BLaER1 treated with 17β-estradiol and CSF1 and Interleukin-3, amounts not matched to agents 10 nM and 100 nM (cell line): ENCODE data around the gene TBL1X.
A peak's percentile ranks its signal among the peaks of the same experiment; 100 is the strongest.

ENCODE experiments used
- H3K27ac ChIP-seq, 11 experiments: shearing (Covaris generic); formaldehyde crosslinking; 2 replicates each; pipeline ENCODE4 v1.8.1; 2022
- H3K27me3 ChIP-seq, 11 experiments: shearing (Covaris generic); formaldehyde crosslinking; 2 replicates each; pipeline ENCODE4 v1.8.1; 2022
- H3K36me3 ChIP-seq, 11 experiments: shearing (Covaris generic); formaldehyde crosslinking; 2 replicates each; pipeline ENCODE4 v1.8.1; 2022
- H3K4me1 ChIP-seq, 10 experiments: shearing (Covaris generic); formaldehyde crosslinking; 2 replicates each; pipeline ENCODE4 v1.8.1; 2022
- H3K4me2 ChIP-seq, 11 experiments: shearing (Covaris generic); formaldehyde crosslinking; 2 replicates each; pipeline ENCODE4 v1.8.1; 2022
- H3K4me3 ChIP-seq, 10 experiments: shearing (Covaris generic); formaldehyde crosslinking; 2 replicates each; pipeline ENCODE4 v1.8.1; 2022
- H3K9ac ChIP-seq, 11 experiments: shearing (Covaris generic); formaldehyde crosslinking; 2 replicates each; pipeline ENCODE4 v1.8.1; 2022
- H3K9me3 ChIP-seq, 11 experiments: shearing (Covaris generic); formaldehyde crosslinking; replicated peaks in 1 of 11; 2 replicates each; pipeline ENCODE4 v1.8.1; 2022
- H4K20me1 ChIP-seq, 11 experiments: shearing (Covaris generic); formaldehyde crosslinking; 2 replicates each; pipeline ENCODE4 v1.8.1; 2022
- Cebpa-rat ChIP-seq, 11 experiments: shearing (Covaris generic); IDR thresholded peaks; 2 replicates each; pipeline ENCODE4 v1.8.1; 2022

Gene TBL1X

DNA sequence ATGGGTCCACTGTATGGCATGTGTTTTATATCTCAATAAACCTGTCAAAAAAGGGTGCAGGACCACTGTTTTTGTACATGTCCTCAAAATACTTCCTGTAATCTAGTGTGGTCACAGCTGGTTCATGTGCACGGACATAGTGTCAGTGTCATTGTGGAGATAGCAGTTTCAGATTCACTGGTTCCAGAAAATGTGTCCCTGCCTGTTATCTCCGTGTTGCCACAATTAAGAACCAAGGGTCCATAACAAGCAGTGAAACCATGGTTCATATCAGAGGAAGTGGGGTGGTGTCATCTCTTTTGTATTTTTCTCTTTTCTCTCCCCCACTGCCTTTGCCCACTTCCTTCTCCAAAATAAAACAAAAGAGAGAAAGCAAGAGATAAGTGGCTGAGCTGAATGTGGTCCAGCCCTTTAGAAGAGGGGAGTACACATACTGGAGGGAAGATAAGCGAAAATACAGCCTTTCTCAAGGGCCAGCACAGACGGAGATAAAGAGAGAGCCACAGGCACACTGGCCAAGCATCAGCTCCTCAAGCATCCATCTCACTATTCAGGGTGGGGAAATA lies 51.2 kb downstream of the TBL1X start:
- Histone ChIP-seq H3K27ac (peak overlapping the region in 9 of 11 experiments; percentile 9 to 65 (median 34); a peak in 14 of 22 replicates), H3K9ac (peak overlapping the region in 3 of 11 experiments; percentile 15 to 35 (median 22); a peak in 5 of 22 replicates), H4K20me1 (peaks cover 69 to 100% (median 90%) of the 10 kb centered on the region in 11 experiments; a peak in 21 of 22 replicates), H3K27me3 (no peaks in the 10 kb centered on the region), H3K4me1 (peaks cover 41 to 63% (median 47%) of the 10 kb centered on the region in 10 experiments), H3K9me3 (peaks cover 0 to 16% (median 0%) of the 10 kb centered on the region in 11 experiments; a peak in 4 of 22 replicates), H3K4me3 (no peak overlapping the region), H3K4me2 (peak overlapping the region; percentile 47 to 86 (median 73)), H3K36me3 (peaks cover 0 to 36% (median 24%) of the 10 kb centered on the region in 11 experiments; a peak in 16 of 22 replicates)
- TF ChIP-seq Cebpa-rat (IDR thresholded peaks at IDR 0.05) = no peak

- Histone ChIP-seq H3K4me1 (peaks cover 41 to 65% (median 47%) of the 10 kb centered on the region in 10 experiments), H3K9me3 (peaks cover 0 to 16% (median 0%) of the 10 kb centered on the region in 11 experiments; a peak in 4 of 22 replicates), H3K36me3 (peaks cover 0 to 31% (median 19%) of the 10 kb centered on the region in 11 experiments; a peak in 16 of 22 replicates), H4K20me1 (peaks cover 75 to 100% (median 92%) of the 10 kb centered on the region in 11 experiments; a peak in 21 of 22 replicates), H3K9ac (peak overlapping the region in 2 of 11 experiments; percentile 15 to 22; a peak in 2 of 22 replicates), H3K27ac (peak overlapping the region in 9 of 11 experiments; percentile 9 to 65 (median 34); a peak in 13 of 22 replicates), H3K4me2 (peak overlapping the region; percentile 47 to 86 (median 73)), H3K27me3 (no peaks in the 10 kb centered on the region), H3K4me3 (no peak overlapping the region)
- no peak for TF ChIP-seq Cebpa-rat (IDR thresholded peaks at IDR 0.05)
Observed at GRCh38 chrX:9516635-9517034, 51.8 kb downstream of the TBL1X start.

DNA sequence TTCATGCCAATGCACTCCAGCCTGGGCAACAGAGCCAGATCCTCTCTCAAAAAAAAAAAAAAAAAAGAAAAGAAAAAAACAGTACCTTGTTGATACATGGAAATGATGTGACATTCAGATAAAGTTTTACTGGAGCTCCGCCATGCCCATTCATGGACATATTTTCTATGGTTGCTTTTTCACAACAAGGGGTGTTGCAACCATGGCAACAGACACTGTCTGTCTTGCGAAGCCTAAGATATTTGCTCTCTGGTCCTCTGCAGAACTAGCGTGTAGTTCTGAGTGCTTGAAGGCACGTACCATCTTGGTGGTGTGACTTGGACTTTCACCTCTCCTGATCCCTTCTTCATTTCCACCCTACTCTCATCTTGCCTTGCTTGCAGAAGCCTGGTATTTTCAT lies 53.2 kb downstream of the TBL1X start:
- Histone ChIP-seq H3K36me3 (peaks cover 0 to 18% (median 8%) of the 10 kb centered on the region in 11 experiments; a peak in 13 of 22 replicates), H3K4me2 (no peak overlapping the region), H3K4me1 (peaks cover 52 to 75% (median 58%) of the 10 kb centered on the region in 10 experiments), H3K4me3 (no peak overlapping the region), H3K27me3 (no peaks in the 10 kb centered on the region), H3K9me3 (peaks cover 0 to 11% (median 0%) of the 10 kb centered on the region in 11 experiments; a peak in 4 of 22 replicates), H4K20me1 (peaks cover 89 to 100% (median 99%) of the 10 kb centered on the region in 11 experiments; a peak in 21 of 22 replicates), H3K27ac (no peak overlapping the region), H3K9ac (no peak overlapping the region)
- TF ChIP-seq Cebpa-rat (IDR thresholded peaks at IDR 0.05) = no peak

DNA sequence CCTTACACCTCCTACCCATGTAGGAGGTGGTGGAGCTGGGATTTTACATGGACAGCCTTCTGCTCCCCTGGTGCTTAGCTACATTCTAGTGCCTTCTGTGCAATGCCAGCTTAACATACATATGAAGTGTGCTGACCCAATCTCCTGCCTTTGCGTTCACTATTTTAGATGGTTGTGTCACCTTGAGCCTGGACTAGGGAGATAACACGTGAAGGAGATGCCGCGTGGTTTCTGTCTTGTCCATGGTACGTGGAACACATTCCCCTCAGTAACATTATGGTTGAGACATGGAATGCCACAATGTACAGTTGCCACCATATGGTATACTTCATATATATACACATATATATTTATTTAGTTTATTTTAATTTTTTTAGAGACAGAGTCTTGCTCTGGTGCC lies 54.0 kb downstream of the TBL1X start:
- no peak for TF ChIP-seq Cebpa-rat (IDR thresholded peaks at IDR 0.05)
- peaks cover 91 to 100% (median 99%) of the 10 kb centered on the region in 11 experiments; a peak in 21 of 22 replicates for H4K20me1 ChIP-seq
- no peak overlapping the region for H3K4me3 ChIP-seq

GRCh38 chrX:9519546-9520216 lies 54.8 kb downstream of the TBL1X start:
- peak overlapping the region in 1 of 11 experiments; percentile 26; a peak in 2 of 22 replicates for H3K4me2 ChIP-seq
- TF ChIP-seq Cebpa-rat (IDR thresholded peaks at IDR 0.05) = no peak
- H3K4me1 ChIP-seq = peaks cover 42 to 70% (median 51%) of the 10 kb centered on the region in 10 experiments

More for the DNA sequence above, 54.0 kb downstream of the TBL1X start:
- Histone ChIP-seq H3K27ac (no peak overlapping the region), H3K36me3 (peaks cover 0 to 13% (median 0%) of the 10 kb centered on the region in 11 experiments; a peak in 4 of 22 replicates), H3K9ac (no peak overlapping the region), H3K9me3 (peaks cover 0 to 3% (median 0%) of the 10 kb centered on the region in 11 experiments; a peak in 1 of 22 replicates), H3K4me1 (peaks cover 47 to 72% (median 54%) of the 10 kb centered on the region in 10 experiments), H3K4me2 (no peak overlapping the region), H3K27me3 (no peaks in the 10 kb centered on the region)

DNA sequence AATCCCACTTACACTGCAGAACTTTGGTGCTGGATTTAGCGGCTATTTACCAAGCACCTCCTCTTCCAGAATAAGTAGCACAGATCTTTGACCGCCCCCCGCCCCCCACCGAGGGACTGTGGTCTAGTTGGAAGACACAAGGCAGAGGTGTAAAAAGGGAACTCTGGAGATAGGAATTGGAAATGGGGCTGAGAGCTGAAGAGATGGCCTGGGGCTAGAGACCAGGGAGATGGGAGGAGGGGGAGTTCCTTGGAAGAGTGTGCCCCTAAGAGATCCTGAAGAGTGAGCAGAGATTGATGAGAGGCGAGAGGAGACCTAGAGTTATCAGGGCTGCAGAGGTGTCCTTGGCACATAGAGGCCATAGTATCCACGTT lies 55.3 kb downstream of the TBL1X start:
- no peaks in the 10 kb centered on the region for H3K9me3 ChIP-seq
- TF ChIP-seq Cebpa-rat (IDR thresholded peaks at IDR 0.05) = no peak

More at GRCh38 chrX:9519546-9520216, 54.8 kb downstream of the TBL1X start:
- Histone ChIP-seq H3K9me3 (no peaks in the 10 kb centered on the region), H3K27ac (no peak overlapping the region), H3K9ac (no peak overlapping the region), H3K27me3 (no peaks in the 10 kb centered on the region), H3K4me3 (no peak overlapping the region), H3K36me3 (peaks cover 0 to 8% (median 0%) of the 10 kb centered on the region in 11 experiments; a peak in 2 of 22 replicates), H4K20me1 (peaks cover 91 to 99% (median 99%) of the 10 kb centered on the region in 11 experiments)

GRCh38 chrX:9522378-9523155 lies 57.7 kb downstream of the TBL1X start:
- H3K27ac ChIP-seq = no peak overlapping the region
- no peak overlapping the region for H3K4me3 ChIP-seq
- H3K9me3 ChIP-seq = no peaks in the 10 kb centered on the region
- H4K20me1 ChIP-seq = peaks cover 91 to 99% (median 99%) of the 10 kb centered on the region in 11 experiments
- no peak for TF ChIP-seq Cebpa-rat (IDR thresholded peaks at IDR 0.05)
- peaks cover 32 to 65% (median 48%) of the 10 kb centered on the region in 10 experiments for H3K4me1 ChIP-seq
- H3K9ac ChIP-seq = no peak overlapping the region
- peaks cover 0 to 8% (median 0%) of the 10 kb centered on the region in 11 experiments; a peak in 3 of 22 replicates for H3K36me3 ChIP-seq
- no peaks in the 10 kb centered on the region for H3K27me3 ChIP-seq
- H3K4me2 ChIP-seq = peak overlapping the region in 9 of 11 experiments; percentile 1 to 50 (median 8); a peak in 9 of 22 replicates

More for the DNA sequence above, 55.3 kb downstream of the TBL1X start:
- Histone ChIP-seq H4K20me1 (peaks cover 91 to 99% (median 99%) of the 10 kb centered on the region in 11 experiments), H3K27me3 (no peaks in the 10 kb centered on the region), H3K9ac (no peak overlapping the region), H3K4me3 (no peak overlapping the region), H3K4me1 (peaks cover 42 to 70% (median 51%) of the 10 kb centered on the region in 10 experiments), H3K36me3 (peaks cover 0 to 8% (median 0%) of the 10 kb centered on the region in 11 experiments; a peak in 2 of 22 replicates), H3K27ac (no peak overlapping the region), H3K4me2 (peak overlapping the region in 1 of 11 experiments; percentile 26; a peak in 2 of 22 replicates)
